Right lobe of liver (tissue), 6 donors: ENCODE measurements around the gene LRAT. TPM values are rescaled to one million over a fixed set of nuclear protein-coding genes. Genes with fewer than 3 reads are reported as not detected.

Experiments
- ATAC-seq, 4 donors: fragments of 200-7000 bp; cut with Tn5 transposase; one replicate each; pipeline ENCODE4 v1.9.1; 2020; ENCODE audit warnings: mild to moderate bottlenecking in 4 of 4, moderate library complexity in 4 of 4
- DNase-seq, 3 donors: peaks; one replicate each; pipeline ENCODE4 v3.0.0-alpha.2; 2020
- H3K27ac ChIP-seq, 3 donors: fragments of 200-600 bp; one replicate each; pipeline ENCODE4 v1.8.0; 2022
- H3K27me3 ChIP-seq, 2 donors: fragments of 200-600 bp; one replicate each; pipeline ENCODE4 v1.8.0; 2022
- H3K36me3 ChIP-seq, 4 donors: fragments of 200-600 bp; sonication (generic) in 1 of 4; one replicate each; pipeline versions ENCODE4 v1.5.1 to v1.8.0; 2017 to 2022; ENCODE audit warnings: control low read depth in 1 of 4
- H3K4me1 ChIP-seq, 4 donors: fragments of 200-600 bp; sonication (generic) in 1 of 4; one replicate each; pipeline versions ENCODE4 v1.5.1 to v1.8.0; 2017 to 2022; ENCODE audit warnings: control low read depth in 1 of 4
- H3K4me3 ChIP-seq, 3 donors: fragments of 200-600 bp; one replicate each; pipeline ENCODE4 v1.8.0; 2022
- H3K9me3 ChIP-seq, 4 donors: fragments of 200-600 bp; sonication (generic) in 1 of 4; one replicate each; pipeline versions ENCODE4 v1.5.1 to v1.8.0; 2017 to 2022; ENCODE audit warnings: control low read depth in 1 of 4
- POLR2A ChIP-seq: fragments of 450-650 bp; IDR thresholded peaks from one replicate; pipeline ENCODE4 v1.6.1; 2017; ENCODE audit warnings: antibody characterized with exemption, mild to moderate bottlenecking
- WGBS: methylation state at CpG from one replicate; pipeline ENCODE4 v1.1.6; 2018; ENCODE audit warnings: low coverage, low lambda C conversion rate; ENCODE audit not compliant: insufficient coverage; ENCODE audit errors: missing lambda C conversion rate; 5-methylcytosine and 5-hydroxymethylcytosine counted together
- intact Hi-C, 2 donors: fragments of 100-400 bp; cut with DNase I; formaldehyde crosslinking; loops; one replicate each; pipeline versions ENCODE4 v1.11.2 to v1.14.1; 2022
- total RNA-seq, 6 experiments: library from RNA; depleted of rRNA in 2 of 6; stranded (reverse); fragments of >200 nt in 2 of 6; fragmentation: NEBNext Ultra II Directional in 3 of 6; extraction: Animal tissue kit (Norgen Biotek cat#: 25700) in 3 of 6; gene quantifications; one replicate each; pipeline versions ENCODE4 v1.1.0 to v1.2.4, GENCODE V29; 2016 to 2023
- TF ChIP-seq, protein P1 (sequence below), 4 donors: fragments of 200-600 bp in 3 of 4; fragments of 450-650 bp in 1 of 4; IDR thresholded peaks; one replicate each; pipeline versions ENCODE4 v1.5.1 to v1.8.0; 2016 to 2022; ENCODE audit warnings: antibody characterized with exemption in 4 of 4, mild to moderate bottlenecking in 2 of 4
- donor health status: DM: no; HTN: yes; CAD: no.
- donor health status: DM: no; HTN: no; CAD: no.
- donor health status: DM: no; HTN: no; CAD: no.
- donor health status: DM: no; HTN: yes; CAD: no.
- donor health status: DM: no; HTN: yes; CAD: no.

The LRAT gene
- total RNA-seq, 6 experiments from 2014 or later: 0.70 to 4.9 (median 1.5) TPM

DNA sequence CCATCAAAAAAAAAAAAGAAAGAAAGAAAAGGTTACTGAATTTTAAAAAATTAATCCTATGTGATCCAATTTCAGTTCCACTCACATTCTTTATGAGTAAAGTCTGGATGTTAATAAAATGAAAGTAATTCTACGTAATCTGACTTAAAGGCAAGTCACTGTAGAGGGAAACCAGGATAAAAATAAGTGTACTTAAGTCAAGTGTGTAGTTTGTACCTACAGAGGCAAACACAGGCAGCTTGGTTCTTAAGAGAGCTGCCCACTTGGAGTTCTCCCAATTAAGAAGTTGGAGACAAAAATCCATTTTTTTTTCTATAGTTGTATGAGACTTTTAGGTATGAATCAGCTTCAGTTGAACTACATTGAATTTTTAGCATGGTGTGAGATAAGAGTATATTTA is 7.0 kb upstream of the LRAT start:
- Histone ChIP-seq H3K27ac (no peak overlapping the region), H3K9me3 (no peaks in the 10 kb centered on the region), H3K4me1 (peaks cover 0 to 4% (median 0%) of the 10 kb centered on the region in 4 donors), H3K4me3 (no peak overlapping the region), H3K36me3 (no peaks in the 10 kb centered on the region), H3K27me3 (peaks cover 0 to 3% of the 10 kb centered on the region in 2 donors)
- 29% methylated on average over 1 of the region's 1 CpG for whole genome bisulfite sequencing
- ATAC-seq (no peak), DNase-seq (no peak)
- no peak for TF ChIP-seq POLR2A
- TF ChIP-seq, protein P1, sequence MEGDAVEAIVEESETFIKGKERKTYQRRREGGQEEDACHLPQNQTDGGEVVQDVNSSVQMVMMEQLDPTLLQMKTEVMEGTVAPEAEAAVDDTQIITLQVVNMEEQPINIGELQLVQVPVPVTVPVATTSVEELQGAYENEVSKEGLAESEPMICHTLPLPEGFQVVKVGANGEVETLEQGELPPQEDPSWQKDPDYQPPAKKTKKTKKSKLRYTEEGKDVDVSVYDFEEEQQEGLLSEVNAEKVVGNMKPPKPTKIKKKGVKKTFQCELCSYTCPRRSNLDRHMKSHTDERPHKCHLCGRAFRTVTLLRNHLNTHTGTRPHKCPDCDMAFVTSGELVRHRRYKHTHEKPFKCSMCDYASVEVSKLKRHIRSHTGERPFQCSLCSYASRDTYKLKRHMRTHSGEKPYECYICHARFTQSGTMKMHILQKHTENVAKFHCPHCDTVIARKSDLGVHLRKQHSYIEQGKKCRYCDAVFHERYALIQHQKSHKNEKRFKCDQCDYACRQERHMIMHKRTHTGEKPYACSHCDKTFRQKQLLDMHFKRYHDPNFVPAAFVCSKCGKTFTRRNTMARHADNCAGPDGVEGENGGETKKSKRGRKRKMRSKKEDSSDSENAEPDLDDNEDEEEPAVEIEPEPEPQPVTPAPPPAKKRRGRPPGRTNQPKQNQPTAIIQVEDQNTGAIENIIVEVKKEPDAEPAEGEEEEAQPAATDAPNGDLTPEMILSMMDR (IDR thresholded peaks at IDR 0.05): no peak
- intact Hi-C loops: no loop called here

DNA sequence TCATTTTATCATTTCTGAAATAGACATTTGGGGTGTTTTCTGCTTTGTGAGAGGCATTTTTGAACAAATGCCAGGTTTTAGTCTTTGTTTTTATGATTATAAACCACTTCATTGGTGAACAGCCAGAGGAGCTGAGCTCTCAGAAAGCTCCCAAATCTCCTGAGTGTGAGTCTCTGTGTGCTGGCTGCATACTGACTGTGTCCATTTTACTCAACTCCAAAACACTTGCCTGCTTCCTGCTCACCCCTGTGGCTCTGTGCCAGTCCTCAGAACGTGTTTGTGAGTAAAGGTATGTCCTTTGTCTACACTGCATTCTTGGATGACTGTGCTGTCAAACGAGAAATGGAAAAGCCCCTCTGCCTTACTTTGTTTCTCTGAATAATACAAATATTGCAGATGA is 5.4 kb upstream of the LRAT start:
- Histone ChIP-seq H3K27me3 (peaks cover 0 to 11% of the 10 kb centered on the region in 2 donors), H3K4me1 (peaks cover 0 to 19% (median 0%) of the 10 kb centered on the region in 4 donors), H3K36me3 (no peaks in the 10 kb centered on the region), H3K27ac (no peak overlapping the region), H3K4me3 (no peak overlapping the region), H3K9me3 (no peaks in the 10 kb centered on the region)
- intact Hi-C loops: no loop called here
- no peak for DNase-seq
- 23% methylated on average over 2 of the region's 2 CpGs for WGBS
- TF ChIP-seq POLR2A: no peak
- TF ChIP-seq, protein P1 (IDR thresholded peaks at IDR 0.05): no peak
- no peak for ATAC-seq

DNA sequence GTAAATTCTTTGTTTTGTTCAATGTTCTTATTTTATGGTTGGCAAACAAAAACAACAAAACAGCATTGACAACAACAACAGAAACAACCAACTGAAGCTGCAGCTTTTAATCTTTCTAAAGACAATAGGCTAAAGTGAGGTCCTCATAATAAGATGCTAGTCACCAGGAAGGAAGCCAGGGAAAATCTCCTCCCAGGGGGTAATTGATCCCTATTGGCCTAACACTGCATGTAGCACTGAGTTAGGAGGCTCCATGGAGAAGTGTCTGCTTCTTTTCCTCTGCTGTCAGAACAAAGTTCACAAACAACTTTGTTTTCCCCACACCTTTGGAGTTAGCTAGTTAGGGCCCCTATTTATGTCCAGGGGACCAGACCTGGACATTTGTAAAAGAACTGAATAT is 4.7 kb upstream of the LRAT start:
- no peak overlapping the region for H3K27ac ChIP-seq
- peaks cover 0 to 16% of the 10 kb centered on the region in 2 donors for H3K27me3 ChIP-seq
- H3K4me1 ChIP-seq: peaks cover 0 to 24% (median 1%) of the 10 kb centered on the region in 4 donors
- H3K9me3 ChIP-seq: no peaks in the 10 kb centered on the region
- TF ChIP-seq, protein P1 (IDR thresholded peaks at IDR 0.05): no peak
- no peak for TF ChIP-seq POLR2A
- H3K4me3 ChIP-seq: no peak overlapping the region
- no peak for ATAC-seq
- H3K36me3 ChIP-seq: no peaks in the 10 kb centered on the region
- DNase-seq: no peak
- intact Hi-C loops: no loop called here

DNA sequence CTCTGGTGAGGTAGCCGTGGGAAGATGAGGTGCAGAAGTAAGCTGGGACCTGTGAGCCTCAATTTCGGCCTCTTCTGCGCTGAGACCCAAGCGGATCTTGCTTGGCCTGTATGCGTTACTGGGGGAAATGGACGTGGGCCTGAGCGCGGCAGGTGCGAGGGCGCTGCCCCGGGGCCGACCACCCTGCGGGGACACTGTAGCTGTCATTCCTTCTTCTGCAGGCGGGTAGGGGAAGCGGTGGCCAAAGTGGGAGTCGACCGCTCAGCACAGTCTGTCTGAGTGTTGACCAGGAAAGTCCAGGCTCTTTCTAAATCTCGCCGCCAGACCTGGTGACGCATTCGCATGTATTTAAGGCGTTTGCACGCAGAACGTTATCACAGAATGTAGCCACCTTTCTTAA is 3.3 kb upstream of the LRAT start:
- TF ChIP-seq, protein P1 (IDR thresholded peaks at IDR 0.05): no peak
- no peak for TF ChIP-seq POLR2A
- Histone ChIP-seq H3K36me3 (no peaks in the 10 kb centered on the region), H3K9me3 (no peaks in the 10 kb centered on the region), H3K27me3 (peaks cover 0 to 27% of the 10 kb centered on the region in 2 donors), H3K4me3 (no peak overlapping the region), H3K4me1 (peaks cover 0 to 24% (median 3%) of the 10 kb centered on the region in 4 donors), H3K27ac (no peak overlapping the region)
- DNase-seq (no peak), ATAC-seq (no peak)
- WGBS: 73% methylated on average over 9 of the region's 24 CpGs
- intact Hi-C loops: no loop called here

DNA sequence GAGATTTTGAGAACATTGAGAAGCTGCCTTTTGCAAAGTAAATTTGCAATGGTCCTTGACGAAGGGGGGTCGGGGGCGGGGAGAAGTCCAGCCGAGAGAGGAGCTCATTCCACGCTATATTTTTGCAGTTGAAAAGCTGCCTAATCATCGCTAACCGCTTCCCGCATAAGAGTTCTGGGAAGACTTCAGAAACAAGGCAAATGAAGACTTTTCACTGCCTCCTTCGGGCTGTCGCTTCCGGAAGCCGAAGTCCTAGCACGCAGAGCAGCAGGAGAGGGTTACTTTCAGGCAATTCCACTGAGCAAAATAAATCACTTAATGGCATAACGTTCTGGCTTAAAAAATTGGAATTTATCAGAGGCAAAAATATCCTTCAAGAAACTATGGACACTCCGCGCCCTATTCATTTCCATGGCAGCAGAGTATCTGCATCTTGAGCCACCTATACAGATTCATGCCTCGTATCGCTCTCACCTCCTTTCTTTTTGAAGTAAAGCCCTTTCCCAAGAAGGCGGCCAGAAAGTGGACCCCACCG is 2.6 kb upstream of the LRAT start:
- H3K27me3 ChIP-seq: peaks cover 0 to 27% of the 10 kb centered on the region in 2 donors
- no peaks in the 10 kb centered on the region for H3K36me3 ChIP-seq
- H3K4me1 ChIP-seq: peaks cover 0 to 24% (median 3%) of the 10 kb centered on the region in 4 donors
- ATAC-seq (no peak), DNase-seq (no peak)
- 20% methylated on average over 17 of the region's 20 CpGs for WGBS
- intact Hi-C loops: no loop called here
- no peak overlapping the region for H3K27ac ChIP-seq
- no peak for TF ChIP-seq POLR2A
- TF ChIP-seq, protein P1 (IDR thresholded peaks at IDR 0.05): no peak
- H3K9me3 ChIP-seq: no peaks in the 10 kb centered on the region
- no peak overlapping the region for H3K4me3 ChIP-seq
